Gastrocnemius medialis (tissue), 4 donors: ENCODE data around the gene WSCD2.

Experiments used
- POLR2A ChIP-seq, 2 donors: fragments of 450-650 bp; IDR thresholded peaks; one replicate each; pipeline ENCODE4 v1.6.1; 2017; ENCODE audit warnings: antibody characterized with exemption in 2 of 2, mild to moderate bottlenecking in 2 of 2, moderate library complexity in 2 of 2
- TF ChIP-seq, protein P1 (sequence below), 5 experiments: fragments of 450-650 bp in 3 of 5; fragments of 200-600 bp in 2 of 5; sonication (generic) in 2 of 5; IDR thresholded peaks in 4 of 5; conservative IDR thresholded peaks in 1 of 5; 1 replicate in 4 of 5; 2 replicates in 1 of 5; pipeline ENCODE4 v1.5.1; 2016 to 2019; ENCODE audit warnings: antibody characterized with exemption in 5 of 5, mild to moderate bottlenecking in 3 of 5, moderate library complexity in 3 of 5

DNA sequence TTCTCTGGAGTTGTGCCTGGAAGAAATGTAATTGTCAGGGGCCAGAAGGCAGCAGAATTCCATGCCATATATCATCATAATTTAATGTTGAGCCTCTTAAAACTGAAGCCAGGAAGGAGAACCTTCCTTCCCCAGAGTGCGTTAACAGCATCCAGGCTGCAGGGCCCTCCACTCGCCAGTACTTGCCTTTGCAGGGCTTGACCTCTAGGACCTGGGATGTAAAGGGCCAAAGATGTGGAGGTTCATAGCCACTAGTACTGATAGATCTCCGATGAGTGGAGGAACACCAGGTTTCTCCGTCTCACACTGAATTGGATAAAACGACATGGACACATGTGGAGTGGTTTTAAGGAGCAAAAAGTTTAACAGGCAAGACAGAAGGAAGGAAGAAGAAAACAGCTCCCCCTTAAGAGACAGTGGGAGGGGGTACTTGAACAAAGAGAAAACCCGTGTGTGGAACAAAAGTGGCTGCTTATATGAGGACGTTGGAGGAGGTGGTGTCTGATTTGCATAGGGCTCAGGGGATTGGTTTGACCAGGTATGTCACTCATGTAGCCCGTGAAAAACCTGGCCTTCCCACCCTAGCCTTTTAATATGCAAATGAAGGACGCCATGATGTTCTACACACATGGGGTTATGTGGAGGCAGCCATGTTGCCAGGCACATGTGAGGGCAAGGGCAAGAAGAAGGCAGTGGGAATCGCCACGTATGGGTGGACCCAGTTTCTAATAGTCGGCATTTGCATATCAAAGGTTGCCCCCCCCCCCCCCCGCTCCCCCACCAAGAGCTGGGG is 38.8 kb upstream of the WSCD2 start:
- TF ChIP-seq, protein P1, sequence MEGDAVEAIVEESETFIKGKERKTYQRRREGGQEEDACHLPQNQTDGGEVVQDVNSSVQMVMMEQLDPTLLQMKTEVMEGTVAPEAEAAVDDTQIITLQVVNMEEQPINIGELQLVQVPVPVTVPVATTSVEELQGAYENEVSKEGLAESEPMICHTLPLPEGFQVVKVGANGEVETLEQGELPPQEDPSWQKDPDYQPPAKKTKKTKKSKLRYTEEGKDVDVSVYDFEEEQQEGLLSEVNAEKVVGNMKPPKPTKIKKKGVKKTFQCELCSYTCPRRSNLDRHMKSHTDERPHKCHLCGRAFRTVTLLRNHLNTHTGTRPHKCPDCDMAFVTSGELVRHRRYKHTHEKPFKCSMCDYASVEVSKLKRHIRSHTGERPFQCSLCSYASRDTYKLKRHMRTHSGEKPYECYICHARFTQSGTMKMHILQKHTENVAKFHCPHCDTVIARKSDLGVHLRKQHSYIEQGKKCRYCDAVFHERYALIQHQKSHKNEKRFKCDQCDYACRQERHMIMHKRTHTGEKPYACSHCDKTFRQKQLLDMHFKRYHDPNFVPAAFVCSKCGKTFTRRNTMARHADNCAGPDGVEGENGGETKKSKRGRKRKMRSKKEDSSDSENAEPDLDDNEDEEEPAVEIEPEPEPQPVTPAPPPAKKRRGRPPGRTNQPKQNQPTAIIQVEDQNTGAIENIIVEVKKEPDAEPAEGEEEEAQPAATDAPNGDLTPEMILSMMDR (IDR thresholded peaks at IDR 0.05 in 4 of 5, conservative IDR thresholded peaks at IDR 0.05 in 1 of 5): no peak
- TF ChIP-seq POLR2A (IDR thresholded peaks at IDR 0.05): no peak
